Measurements from ENCODE around the gene RTP4. TPM values are rescaled to one million over a fixed set of nuclear protein-coding genes. Genes with fewer than 3 reads are reported as not detected.

RTP4 gene
- total and polyA plus RNA-seq, 9 of the 15 experiments (the other 6 are each of a cell fraction or from before 2014, with no cell fraction given) = 0.06 to 0.17 TPM; not detected in 7

DNA sequence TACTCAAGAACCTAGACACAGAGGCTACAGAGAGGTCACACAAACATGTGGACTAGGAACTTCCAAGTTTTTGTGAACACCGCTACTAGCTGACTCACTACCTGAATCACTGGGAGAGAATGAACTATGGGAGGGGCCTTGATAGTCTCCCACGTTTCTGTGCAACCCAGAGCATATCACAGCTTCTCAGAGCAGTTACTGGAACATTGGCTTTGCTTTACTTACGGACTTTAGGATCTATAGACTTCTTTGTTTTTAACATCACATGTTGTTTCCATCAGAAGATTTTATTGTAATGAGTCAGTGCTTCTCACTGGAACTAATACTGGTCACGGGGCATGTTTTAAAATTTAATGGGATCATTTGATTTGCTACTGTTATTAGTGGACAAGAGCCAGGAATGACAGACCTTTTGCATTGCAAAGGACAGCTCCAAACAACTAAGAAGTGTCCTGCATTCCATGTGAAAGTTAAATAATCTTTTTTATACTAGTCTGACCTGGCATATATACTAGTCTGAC, 35.6 kb downstream of the RTP4 start:
- WGBS (ENCODE audit: insufficient coverage, low coverage, missing lambda C conversion rate) = 2% methylated on average over 4 of the region's 4 CpGs
- Histone ChIP-seq H3K4me3 (no peak overlapping the region), H3K27ac (ENCODE audit: extremely low read depth, low read depth, low read length) (no peak overlapping the region), H3K4me1 (replicated peaks in 1 of 2; ENCODE audit: control insufficient read depth in 2 of 2, insufficient read depth in 2 of 2, low read length in 2 of 2) (no peaks in the 10 kb centered on the region), H2AFZ (ENCODE audit: low read depth, low read length) (no peak overlapping the region), H3K9me3 (replicated peaks; ENCODE audit: control insufficient read depth, insufficient read depth, low read depth, low read length) (no peaks in the 10 kb centered on the region), H3K79me2 (ENCODE audit: control insufficient read depth, insufficient read depth, low read length) (no peaks in the 10 kb centered on the region), H3K9me1 (ENCODE audit: control insufficient read depth, insufficient read depth, low read length) (no peaks in the 10 kb centered on the region), H3K4me2 (ENCODE audit: insufficient read depth, low read length) (no peak overlapping the region), H4K20me1 (replicated peaks; ENCODE audit: control insufficient read depth, insufficient read depth, low read length) (no peaks in the 10 kb centered on the region), H3K27me3 (ENCODE audit: control insufficient read depth in 2 of 2, insufficient read depth in 2 of 2, low read length in 2 of 2) (peaks cover 0 to 3% of the 10 kb centered on the region in 2 experiments; a peak in 2 of 5 replicates), H3K9ac (ENCODE audit: insufficient read depth in 1 of 2, low read depth in 2 of 2, low read length in 2 of 2) (no peak overlapping the region), H3K36me3 (ENCODE audit: control insufficient read depth, insufficient read depth, low read length) (no peaks in the 10 kb centered on the region)
- ChIA-PET CTCF (ENCODE audit: low intra/inter-chr PET ratio) (no interaction called here), POLR2A (interaction anchor here (1.2 kb wide), 1 partner anchor 9 kb away, joined by 3 read pairs; no protein-coding TSS in a partner anchor)
- BruUV-seq (replicated peaks) = no TSS peak
- TF ChIP-seq HNRNPK (IDR thresholded peaks at IDR 0.05; ENCODE audit: low read depth, low read length, poor library complexity, severe bottlenecking) (no peak), PHF20 (IDR thresholded peaks at IDR 0.05; ENCODE audit: partially characterized antibody) (no peak), NFE2 (IDR thresholded peaks at IDR 0.05; ENCODE audit: low read depth) (peak; percentile 16; the same call in 1 of the 2 replicates), ZBTB26 (CRISPR knock-in tag; IDR thresholded peaks at IDR 0.05) (no peak), NFYB (IDR thresholded peaks at IDR 0.05; ENCODE audit: extremely low read depth, insufficient read length) (no peak)
- intact Hi-C loops (cut with micrococcal nuclease) = no loop called here
- DNase-seq (ENCODE audit: extremely low read depth in 1 of 4, low spot score in 3 of 4) (no peak), ATAC-seq (no peak), FAIRE-seq (peak; percentile 42)
- in situ Hi-C loops (cut with MboI) = no loop called here
